ENCODE data around the gene EPHA8. TPM values are rescaled to one million over a fixed set of nuclear protein-coding genes. Genes with fewer than 3 reads are reported as not detected.

EPHA8 gene
- total RNA-seq, 4 donors from 2014 or later = not detected

- no peak for DNase-seq (ENCODE audit: extremely low spot score)
- no peak for TF ChIP-seq POLR2AphosphoS5 (IDR thresholded peaks at IDR 0.05)
- Histone ChIP-seq H3K9me3 (no peaks in the 10 kb centered on the region), H3K4me3 (no peak overlapping the region), H3K4me1 (peaks cover 5 to 13% (median 9%) of the 10 kb centered on the region in 4 donors), H3K36me3 (no peaks in the 10 kb centered on the region), H3K27ac (replicated peaks in 1 of 4) (no peak overlapping the region), H3K27me3 (peaks cover 0 to 30% (median 0%) of the 10 kb centered on the region in 4 donors)
- WGBS = 77% methylated on average over 10 of the region's 10 CpGs
- intact Hi-C loops (cut with DNase I) = no loop called here
Measured at GRCh38 chr1:22584001-22584562, 20.8 kb downstream of the EPHA8 start.

GRCh38 chr1:22584970-22585369 lies 21.7 kb downstream of the EPHA8 start:
- TF ChIP-seq EP300 (IDR thresholded peaks at IDR 0.05) (no peak), POLR2A (IDR thresholded peaks at IDR 0.05; ENCODE audit: low read depth) (no peak), POLR2AphosphoS5 (IDR thresholded peaks at IDR 0.05) (no peak)
- TF ChIP-seq, protein P1, sequence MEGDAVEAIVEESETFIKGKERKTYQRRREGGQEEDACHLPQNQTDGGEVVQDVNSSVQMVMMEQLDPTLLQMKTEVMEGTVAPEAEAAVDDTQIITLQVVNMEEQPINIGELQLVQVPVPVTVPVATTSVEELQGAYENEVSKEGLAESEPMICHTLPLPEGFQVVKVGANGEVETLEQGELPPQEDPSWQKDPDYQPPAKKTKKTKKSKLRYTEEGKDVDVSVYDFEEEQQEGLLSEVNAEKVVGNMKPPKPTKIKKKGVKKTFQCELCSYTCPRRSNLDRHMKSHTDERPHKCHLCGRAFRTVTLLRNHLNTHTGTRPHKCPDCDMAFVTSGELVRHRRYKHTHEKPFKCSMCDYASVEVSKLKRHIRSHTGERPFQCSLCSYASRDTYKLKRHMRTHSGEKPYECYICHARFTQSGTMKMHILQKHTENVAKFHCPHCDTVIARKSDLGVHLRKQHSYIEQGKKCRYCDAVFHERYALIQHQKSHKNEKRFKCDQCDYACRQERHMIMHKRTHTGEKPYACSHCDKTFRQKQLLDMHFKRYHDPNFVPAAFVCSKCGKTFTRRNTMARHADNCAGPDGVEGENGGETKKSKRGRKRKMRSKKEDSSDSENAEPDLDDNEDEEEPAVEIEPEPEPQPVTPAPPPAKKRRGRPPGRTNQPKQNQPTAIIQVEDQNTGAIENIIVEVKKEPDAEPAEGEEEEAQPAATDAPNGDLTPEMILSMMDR (IDR thresholded peaks at IDR 0.05) = no peak
- WGBS = 91% methylated on average over 8 of the region's 9 CpGs
- Histone ChIP-seq H3K27me3 (peaks cover 0 to 39% (median 0%) of the 10 kb centered on the region in 4 donors), H3K4me1 (peaks cover 5 to 13% (median 9%) of the 10 kb centered on the region in 4 donors), H3K36me3 (no peaks in the 10 kb centered on the region), H3K9me3 (no peaks in the 10 kb centered on the region), H3K27ac (replicated peaks in 1 of 4) (no peak overlapping the region), H3K4me3 (no peak overlapping the region)
- no peak for DNase-seq (ENCODE audit: extremely low spot score)
- intact Hi-C loops (cut with DNase I) = no loop called here

GRCh38 chr1:22585471-22585870 lies 22.2 kb downstream of the EPHA8 start:
- no peaks in the 10 kb centered on the region for H3K9me3 ChIP-seq
- WGBS = 95% methylated on average over 4 of the region's 4 CpGs
- no peaks in the 10 kb centered on the region for H3K36me3 ChIP-seq
- TF ChIP-seq POLR2AphosphoS5 (IDR thresholded peaks at IDR 0.05) (no peak), EP300 (IDR thresholded peaks at IDR 0.05) (no peak), POLR2A (IDR thresholded peaks at IDR 0.05; ENCODE audit: low read depth) (no peak)
- TF ChIP-seq, protein P1 (IDR thresholded peaks at IDR 0.05) = no peak
- peaks cover 0 to 42% (median 0%) of the 10 kb centered on the region in 4 donors for H3K27me3 ChIP-seq
- no peak overlapping the region for H3K4me3 ChIP-seq
- intact Hi-C loops (cut with DNase I) = no loop called here
- H3K4me1 ChIP-seq = peaks cover 5 to 13% (median 9%) of the 10 kb centered on the region in 4 donors
- DNase-seq (ENCODE audit: extremely low spot score) = no peak
- no peak overlapping the region for H3K27ac ChIP-seq (replicated peaks in 1 of 4)

DNA sequence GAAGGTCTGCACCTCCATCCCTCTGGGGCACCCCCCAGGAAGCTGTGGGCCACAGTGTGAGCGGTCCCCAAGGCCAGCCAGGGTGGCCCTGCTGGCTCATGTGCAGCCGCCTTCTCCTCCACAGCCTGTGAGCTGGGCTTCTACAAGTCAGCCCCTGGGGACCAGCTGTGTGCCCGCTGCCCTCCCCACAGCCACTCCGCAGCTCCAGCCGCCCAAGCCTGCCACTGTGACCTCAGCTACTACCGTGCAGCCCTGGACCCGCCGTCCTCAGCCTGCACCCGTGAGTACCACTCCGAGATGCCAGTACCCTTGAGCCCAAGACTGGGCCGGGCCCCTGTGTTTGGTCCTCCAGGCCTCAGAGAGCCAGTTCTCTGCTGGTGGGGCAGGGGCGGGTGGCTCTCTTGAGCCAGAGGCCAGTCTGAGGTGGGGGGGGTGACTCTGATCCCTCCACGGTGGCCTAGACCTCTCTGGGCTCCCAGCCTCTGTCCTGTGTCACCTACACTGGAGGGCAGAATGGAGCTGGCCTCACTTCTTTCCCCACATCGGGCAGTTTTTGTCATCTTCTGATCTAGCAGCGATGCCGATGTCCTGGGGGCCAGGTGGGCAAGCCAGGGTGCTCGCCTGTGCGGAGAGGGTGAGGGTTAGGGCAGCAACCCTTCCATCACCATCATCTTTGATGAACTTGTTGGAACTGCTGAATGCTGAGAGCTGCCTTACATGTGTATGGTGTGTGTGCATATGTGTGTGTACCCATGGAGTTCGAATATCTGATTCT lies 23.3 kb downstream of the EPHA8 start:
- DNase-seq (ENCODE audit: extremely low spot score) = no peak
- H3K36me3 ChIP-seq = no peaks in the 10 kb centered on the region
- 86% methylated on average over 10 of the region's 19 CpGs for WGBS
- H3K27ac ChIP-seq (replicated peaks in 1 of 4) = no peak overlapping the region
- intact Hi-C loops (cut with DNase I) = no loop called here
- no peak overlapping the region for H3K4me3 ChIP-seq
- TF ChIP-seq EP300 (IDR thresholded peaks at IDR 0.05) = no peak
- TF ChIP-seq POLR2AphosphoS5 (IDR thresholded peaks at IDR 0.05) = no peak
- TF ChIP-seq POLR2A (IDR thresholded peaks at IDR 0.05; ENCODE audit: low read depth) = no peak
- TF ChIP-seq, protein P1 (IDR thresholded peaks at IDR 0.05) = no peak
- H3K4me1 ChIP-seq = peaks cover 5 to 13% (median 9%) of the 10 kb centered on the region in 4 donors
- no peaks in the 10 kb centered on the region for H3K9me3 ChIP-seq
- peaks cover 0 to 49% (median 0%) of the 10 kb centered on the region in 4 donors for H3K27me3 ChIP-seq

GRCh38 chr1:22587247-22587646 lies 24.0 kb downstream of the EPHA8 start:
- 81% methylated on average over 6 of the region's 7 CpGs for WGBS
- no peak for DNase-seq (ENCODE audit: extremely low spot score)
- Histone ChIP-seq H3K4me1 (peaks cover 5 to 13% (median 9%) of the 10 kb centered on the region in 4 donors), H3K36me3 (no peaks in the 10 kb centered on the region), H3K27ac (replicated peaks in 1 of 4) (no peak overlapping the region), H3K9me3 (no peaks in the 10 kb centered on the region), H3K4me3 (no peak overlapping the region), H3K27me3 (peaks cover 0 to 56% (median 0%) of the 10 kb centered on the region in 4 donors)
- intact Hi-C loops (cut with DNase I) = no loop called here
- TF ChIP-seq EP300 (IDR thresholded peaks at IDR 0.05) = no peak
- TF ChIP-seq POLR2A (IDR thresholded peaks at IDR 0.05; ENCODE audit: low read depth) = no peak
- no peak for TF ChIP-seq POLR2AphosphoS5 (IDR thresholded peaks at IDR 0.05)
- TF ChIP-seq, protein P1 (IDR thresholded peaks at IDR 0.05) = no peak
